Measurements from ENCODE around the gene PHETA1.
"Not testable (repeated sequence)": the region's sequence is repeated elsewhere in the genome, so short reads cannot be mapped to it uniquely, and the experiment has no call there.

PHETA1 gene

GRCh38 chr12:111349748-111350520, 19.0 kb downstream of the PHETA1 start:
- DNase-seq (ENCODE audit: low read depth, low spot score): no peak

- DNase-seq (ENCODE audit: low read depth, low spot score): no peak
These were observed 19.7 kb downstream of the PHETA1 start for GRCh38 chr12:111349101-111349747.

DNA sequence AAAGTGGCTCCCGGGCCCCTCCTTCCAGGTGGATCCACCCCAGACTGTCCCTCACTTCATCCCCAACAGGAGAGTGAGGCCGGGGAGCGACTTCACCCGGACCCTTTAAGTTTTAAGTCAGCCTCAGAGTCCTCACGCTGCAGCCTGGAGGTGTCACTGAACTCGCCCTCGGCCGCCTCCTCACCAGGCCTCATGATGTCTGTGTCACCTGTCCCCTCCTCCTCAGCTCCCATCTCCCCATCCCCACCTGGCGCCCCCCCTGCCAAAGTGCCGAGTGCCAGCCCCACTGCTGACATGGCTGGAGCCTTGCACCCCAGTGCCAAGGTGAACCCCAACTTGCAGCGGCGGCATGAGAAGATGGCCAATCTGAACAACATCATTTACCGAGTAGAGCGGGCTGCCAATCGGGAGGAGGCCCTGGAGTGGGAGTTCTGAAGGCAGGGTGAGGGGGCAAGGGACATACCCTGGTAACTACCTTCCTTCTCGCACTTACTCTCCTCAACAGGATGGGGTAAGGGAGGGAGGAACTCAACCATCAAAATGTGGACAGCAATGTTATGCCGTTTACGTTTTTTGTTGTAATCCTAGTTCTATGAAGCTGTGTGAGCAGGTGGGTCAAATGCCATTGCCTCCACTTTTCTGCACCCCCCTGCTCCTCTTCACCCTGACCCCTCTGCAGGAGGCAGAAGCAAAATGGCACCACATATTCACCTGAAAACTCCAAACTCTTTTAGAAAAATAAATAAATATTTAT, 20.8 kb downstream of the PHETA1 start:
- DNase-seq (ENCODE audit: low read depth, low spot score): no peak

GRCh38 chr12:111344254-111344875, 24.5 kb downstream of the PHETA1 start:
- DNase-seq (ENCODE audit: low read depth, low spot score): no peak

- no peak for DNase-seq (ENCODE audit: low read depth, low spot score)
These were observed 25.7 kb downstream of the PHETA1 start for GRCh38 chr12:111343181-111343580.

GRCh38 chr12:111342376-111342775, 26.5 kb downstream of the PHETA1 start:
- DNase-seq (ENCODE audit: low read depth, low spot score): no peak

DNA sequence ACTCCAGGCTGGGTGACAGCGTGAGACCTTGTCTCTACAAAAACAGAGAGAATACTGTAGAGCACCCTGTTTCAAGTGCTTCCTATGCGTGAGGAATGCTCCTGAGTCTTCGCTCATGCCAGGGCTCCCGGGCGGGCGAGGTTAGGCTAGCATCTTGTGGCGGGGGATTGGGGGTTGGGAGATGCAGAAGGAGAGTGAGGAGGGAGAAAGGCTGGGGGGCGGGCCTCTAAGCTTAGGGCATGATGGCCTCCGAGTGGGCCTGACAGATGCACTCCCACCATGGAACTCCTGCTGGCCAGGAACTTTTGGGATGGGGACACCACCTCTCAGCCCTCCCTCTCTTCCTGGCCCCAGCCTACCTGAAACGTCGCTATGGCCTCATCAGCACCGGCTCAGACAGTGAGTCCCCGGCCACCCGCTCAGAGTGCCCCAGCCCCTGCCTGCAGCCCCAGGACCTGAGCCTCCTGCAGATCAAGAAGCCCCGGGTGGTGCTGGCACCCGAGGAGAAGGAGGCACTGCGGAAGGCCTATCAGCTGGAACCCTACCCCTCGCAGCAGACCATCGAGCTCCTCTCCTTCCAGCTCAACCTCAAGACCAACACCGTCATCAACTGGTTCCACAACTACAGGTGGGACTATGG, 27.3 kb downstream of the PHETA1 start:
- DNase-seq (ENCODE audit: low read depth, low spot score): no peak

GRCh38 chr12:111340680-111341079, 28.2 kb downstream of the PHETA1 start:
- DNase-seq (ENCODE audit: low read depth, low spot score): not testable (repeated sequence)

GRCh38 chr12:111340231-111340630, 28.7 kb downstream of the PHETA1 start:
- no peak for DNase-seq (ENCODE audit: low read depth, low spot score)

DNA sequence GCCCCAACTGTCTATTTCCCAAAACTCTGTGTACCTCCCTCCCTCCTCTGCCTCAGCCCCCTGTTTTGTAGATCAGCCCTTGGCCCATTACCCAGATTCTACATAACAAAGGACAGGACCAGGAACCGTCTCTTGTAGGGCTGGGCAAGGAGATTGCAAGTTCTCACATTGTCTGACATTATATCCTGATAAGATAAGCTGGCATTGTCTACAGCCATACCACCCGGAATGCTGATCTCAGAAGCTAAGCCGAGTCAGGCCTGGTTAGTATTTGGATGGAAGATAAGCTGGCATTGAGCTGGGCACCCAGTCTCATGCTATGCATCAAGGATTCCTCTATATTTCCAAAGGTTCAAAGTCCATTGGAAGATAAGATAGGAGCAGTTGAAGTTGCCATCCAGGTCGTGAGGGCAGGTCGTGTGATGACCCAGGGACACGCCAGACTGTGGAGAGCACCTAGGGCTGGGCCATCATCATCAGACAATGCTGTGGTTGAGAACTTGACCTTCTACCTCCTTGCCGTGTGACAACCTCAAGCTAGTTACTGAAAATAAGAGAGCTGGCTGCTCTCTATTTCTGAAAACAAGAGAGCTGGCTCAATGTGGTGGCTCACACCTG, 29.5 kb downstream of the PHETA1 start:
- DNase-seq (ENCODE audit: low read depth, low spot score): no peak

DNA sequence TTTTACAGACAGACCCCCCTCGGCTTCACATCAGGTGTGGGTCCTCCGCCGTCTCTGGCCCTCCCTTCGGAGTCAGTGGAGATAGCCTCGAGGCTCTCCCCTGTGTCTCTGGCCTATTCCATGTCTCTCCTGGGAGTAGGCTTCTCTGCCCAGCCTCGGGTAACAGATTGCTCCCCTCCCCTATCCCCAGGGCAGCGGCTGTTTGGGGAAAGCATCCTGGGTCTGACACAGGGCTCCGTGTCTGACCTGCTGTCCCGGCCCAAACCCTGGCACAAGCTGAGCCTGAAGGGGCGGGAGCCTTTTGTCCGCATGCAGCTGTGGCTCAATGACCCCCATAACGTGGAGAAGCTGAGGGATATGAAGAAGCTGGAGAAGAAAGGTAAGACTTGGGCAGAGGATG, 30.8 kb downstream of the PHETA1 start:
- DNase-seq (ENCODE audit: low read depth, low spot score): no peak

- DNase-seq (ENCODE audit: low read depth, low spot score): no peak
These were observed 31.5 kb downstream of the PHETA1 start for GRCh38 chr12:111337371-111337770.

DNA sequence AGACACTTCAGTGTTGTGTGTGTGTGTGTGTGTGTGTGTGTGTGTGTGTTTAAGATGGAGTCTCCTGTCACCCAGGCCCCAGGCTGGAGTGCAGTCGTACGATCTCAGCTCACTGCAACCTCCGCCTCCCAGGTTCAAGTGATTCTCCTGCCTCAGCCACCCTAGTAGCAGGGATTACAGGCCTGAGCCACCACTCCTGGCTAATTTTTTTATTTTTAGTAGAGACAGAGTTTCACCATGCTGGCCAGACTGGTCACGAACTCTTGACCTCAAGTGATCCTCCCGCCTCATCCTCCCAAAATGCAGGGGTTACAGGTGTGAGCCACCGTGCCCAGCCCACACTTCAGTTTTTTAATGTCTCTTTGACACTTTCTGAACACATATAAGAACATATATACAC, 32.5 kb downstream of the PHETA1 start:
- not testable (repeated sequence) for DNase-seq (ENCODE audit: low read depth, low spot score)

DNA sequence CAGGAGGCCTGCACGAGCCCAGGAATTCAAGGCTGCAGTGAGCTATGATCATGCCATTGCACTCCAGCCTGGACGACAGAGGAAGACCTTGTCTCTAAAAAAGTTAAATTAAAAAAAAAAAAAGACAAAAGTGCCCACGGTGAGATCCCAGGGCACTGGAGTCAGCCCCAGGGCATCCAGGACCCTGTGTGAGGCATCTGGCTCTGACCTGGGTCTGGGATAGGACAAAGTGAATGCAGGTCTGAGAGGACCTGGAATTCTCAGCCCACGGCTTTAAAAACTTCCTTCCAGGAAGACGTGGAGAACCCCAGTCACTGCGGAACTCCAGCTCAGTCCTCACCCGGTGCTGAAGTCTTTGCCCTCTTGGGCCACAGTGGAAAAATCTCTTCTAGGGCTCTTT, 33.1 kb downstream of the PHETA1 start:
- no peak for DNase-seq (ENCODE audit: low read depth, low spot score)

- not testable (repeated sequence) for DNase-seq (ENCODE audit: low read depth, low spot score)
These were observed 33.6 kb downstream of the PHETA1 start for GRCh38 chr12:111335301-111335700.

DNA sequence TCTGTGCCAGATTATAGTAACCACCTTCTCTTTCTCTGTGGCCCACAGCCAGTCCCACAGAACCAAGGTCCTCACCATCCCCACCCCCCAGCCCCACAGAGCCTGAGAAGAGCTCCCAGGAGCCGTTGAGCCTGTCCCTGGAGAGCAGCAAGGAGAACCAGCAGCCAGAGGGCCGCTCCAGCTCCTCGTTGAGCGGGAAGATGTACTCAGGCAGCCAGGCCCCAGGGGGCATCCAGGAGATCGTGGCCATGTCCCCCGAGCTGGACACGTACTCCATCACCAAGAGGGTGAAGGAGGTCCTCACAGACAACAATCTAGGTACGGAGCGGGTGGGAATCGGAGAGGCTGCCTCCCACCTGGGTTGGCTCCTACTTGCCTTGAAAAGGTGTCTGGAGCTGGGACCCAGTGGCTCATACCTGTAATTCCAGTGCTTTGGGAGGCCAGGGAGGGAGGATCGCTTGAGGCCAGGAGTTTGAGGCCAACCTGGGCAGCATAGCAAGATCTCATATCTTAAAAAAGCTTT, 34.4 kb downstream of the PHETA1 start:
- DNase-seq (ENCODE audit: low read depth, low spot score): no peak

DNA sequence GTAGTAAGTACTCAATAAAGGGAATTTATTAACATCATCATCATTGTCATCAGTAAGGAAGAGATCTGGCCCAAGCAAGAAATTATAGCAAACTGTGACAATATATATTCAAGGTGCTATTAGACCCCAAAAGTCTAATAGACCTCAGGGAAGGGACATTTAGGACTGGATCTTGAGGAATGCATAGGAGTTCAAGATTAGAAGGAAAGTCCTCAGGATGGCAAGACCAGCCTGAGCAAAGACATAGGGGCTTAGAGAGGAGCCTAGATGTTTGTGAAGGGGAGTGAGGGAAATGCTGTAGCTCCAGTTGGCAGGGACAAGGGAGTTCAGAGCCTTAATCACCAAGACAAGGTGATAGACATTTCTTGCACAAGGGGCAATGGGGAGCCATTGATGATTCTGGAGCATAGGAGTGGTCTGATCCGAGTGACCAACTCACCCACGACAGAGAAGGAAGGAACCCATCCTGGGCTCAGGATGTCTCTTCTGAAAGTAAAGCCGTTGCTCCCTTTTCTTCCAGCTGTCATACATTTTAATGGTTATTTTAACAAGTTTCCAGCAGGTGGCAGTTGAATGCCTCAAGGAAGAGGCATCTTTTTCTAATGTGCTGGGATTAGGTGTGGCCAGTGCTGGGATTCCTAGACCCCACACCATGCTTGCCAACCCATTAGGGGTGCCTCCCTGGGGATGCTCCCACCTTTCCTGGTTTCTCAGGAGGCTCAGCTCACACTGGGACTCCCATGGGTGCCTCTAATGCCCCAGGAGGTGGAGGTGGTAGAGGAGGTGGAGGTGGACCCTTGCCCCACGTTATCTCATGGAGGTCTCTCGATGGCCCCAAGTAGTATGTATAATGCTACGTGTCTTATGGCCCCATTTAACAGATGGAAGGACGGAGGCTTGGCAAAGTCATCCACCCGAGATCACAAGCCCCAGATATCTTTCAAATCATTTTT, 37.8 kb downstream of the PHETA1 start:
- no peak for DNase-seq (ENCODE audit: low read depth, low spot score)

- no peak for DNase-seq (ENCODE audit: low read depth, low spot score)
These were observed 40.8 kb downstream of the PHETA1 start for GRCh38 chr12:111328138-111328537.

DNA sequence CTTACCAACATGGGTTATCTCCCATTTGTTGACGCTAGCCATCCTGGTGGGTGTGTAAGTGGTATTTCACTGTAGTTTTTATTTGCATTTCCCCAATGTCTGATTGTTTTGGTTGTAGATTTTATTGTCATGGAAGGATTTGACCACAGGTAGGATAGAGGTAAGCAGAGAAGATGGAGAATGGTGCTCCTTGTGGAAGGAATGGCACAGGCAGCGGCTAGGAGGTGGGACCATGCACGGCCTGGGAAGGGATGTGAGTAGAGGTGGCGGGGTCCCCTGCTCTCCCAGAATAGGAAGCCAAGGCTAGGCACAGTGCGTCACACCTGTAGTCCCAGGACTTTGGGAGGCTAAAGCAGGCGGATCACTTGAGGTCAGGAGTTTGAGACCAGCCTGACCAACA, 41.4 kb downstream of the PHETA1 start:
- no peak for DNase-seq (ENCODE audit: low read depth, low spot score)

Data from activated CD4-positive, CD25-positive, alpha-beta regulatory T cell treated with anti-CD3 and anti-CD28 coated beads, Interleukin-2, amount 50 U/mL, for 16 hours (primary cell).